Natural killer cell treated with Interleukin-12 subunit alpha and Interleukin-12 subunit beta and Interleukin-15 and Interleukin-18, amount 100 ng/mL, for 72 hours (primary cell): ENCODE results near the gene CDH18. TPM values are rescaled to one million over a fixed set of nuclear protein-coding genes. Genes with fewer than 3 reads are reported as not detected.

ENCODE experiments used
- ATAC-seq, 2 donors: fragments of 150-1000 bp; cut with Tn5 transposase in 1 of 2; sonication (Bioruptor Pico), chemical (Tn5 transposase) in 1 of 2; 2 replicates each; pipeline ENCODE4 v1.10.0; 2021
- DNase-seq: peaks from one replicate; pipeline ENCODE4 v3.0.0; 2022; ENCODE audit warnings: low spot score
- H3K27ac Mint-ChIP-seq, 2 donors: 1 replicate in 1 of 2; 2 replicates in 1 of 2; pipeline ENCODE4 v1.8.0; 2022; ENCODE audit warnings: mixed read lengths in 2 of 2, mild to moderate bottlenecking in 1 of 2, moderate library complexity in 1 of 2
- H3K27me3 Mint-ChIP-seq, 2 donors: 1 replicate in 1 of 2; 2 replicates in 1 of 2; pipeline ENCODE4 v1.8.0; 2022; ENCODE audit warnings: mixed read lengths in 2 of 2
- H3K36me3 Mint-ChIP-seq: one replicate; pipeline ENCODE4 v1.8.0; 2022; ENCODE audit warnings: mixed read lengths
- H3K4me1 Mint-ChIP-seq, 2 donors: 1 replicate in 1 of 2; 2 replicates in 1 of 2; pipeline ENCODE4 v1.8.0; 2022; ENCODE audit warnings: low read depth in 2 of 2, mixed read lengths in 2 of 2, mild to moderate bottlenecking in 1 of 2
- H3K4me3 Mint-ChIP-seq: one replicate; pipeline ENCODE4 v1.8.0; 2022; ENCODE audit warnings: mixed read lengths
- H3K9me3 Mint-ChIP-seq: 2 replicates; pipeline ENCODE4 v1.8.0; 2022; ENCODE audit warnings: mixed read lengths
- total RNA-seq, 2 donors: library from RNA; stranded (reverse); gene quantifications; one replicate each; pipeline ENCODE4 v1.2.3, GENCODE V29; 2022

Gene CDH18
- total RNA-seq, 2 donors from 2014 or later, result not detected

DNA sequence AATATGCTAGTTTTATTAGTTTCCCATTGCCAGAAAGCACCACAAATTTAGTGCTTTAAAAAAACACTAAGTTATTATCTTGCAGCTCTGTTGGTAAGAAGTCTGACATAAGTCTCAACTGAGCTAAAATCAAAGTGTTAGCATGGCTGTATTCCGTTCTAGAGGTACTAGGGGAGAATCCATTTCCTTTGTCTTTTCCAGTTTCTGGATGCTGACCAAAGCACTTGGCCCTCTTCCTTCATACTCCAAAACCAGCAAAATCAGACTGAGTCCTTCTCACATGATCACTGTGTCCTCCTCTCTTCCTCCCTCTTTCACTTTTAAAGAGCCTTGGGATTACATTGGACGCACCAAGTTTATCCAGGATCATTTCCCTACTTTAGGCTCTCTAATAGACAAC is 9.5 kb downstream of the CDH18 start:
- Mint-ChIP-seq H3K27ac (no peak overlapping the region), H3K4me1 (no peaks in the 10 kb centered on the region), H3K27me3 (no peaks in the 10 kb centered on the region), H3K4me3 (no peak overlapping the region), H3K9me3 (peaks cover 32% of the 10 kb centered on the region), H3K36me3 (peaks cover 7% of the 10 kb centered on the region)
- ATAC-seq, result no peak
- no peak for DNase-seq

DNA sequence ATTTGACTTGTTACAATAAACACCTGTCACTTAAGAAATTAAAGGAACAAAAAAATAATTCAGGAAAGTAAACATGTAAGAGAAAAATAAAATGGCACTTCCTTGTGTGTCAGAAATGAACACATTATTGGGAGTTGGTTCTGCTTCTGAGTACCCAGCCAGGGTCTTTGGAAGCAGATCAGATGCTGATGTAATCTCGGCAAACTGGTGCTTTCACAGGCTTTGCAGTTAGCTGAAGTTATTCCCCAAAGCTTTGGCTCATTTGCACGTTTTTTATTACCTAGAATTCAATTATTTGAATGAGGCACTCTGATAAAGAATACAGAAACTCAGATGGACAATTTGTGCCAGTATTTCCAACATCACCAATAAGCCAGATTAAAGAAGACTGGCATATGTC is 10.9 kb downstream of the CDH18 start:
- ATAC-seq, result no peak
- Mint-ChIP-seq H3K27ac (no peak overlapping the region), H3K36me3 (peaks cover 7% of the 10 kb centered on the region)

DNA sequence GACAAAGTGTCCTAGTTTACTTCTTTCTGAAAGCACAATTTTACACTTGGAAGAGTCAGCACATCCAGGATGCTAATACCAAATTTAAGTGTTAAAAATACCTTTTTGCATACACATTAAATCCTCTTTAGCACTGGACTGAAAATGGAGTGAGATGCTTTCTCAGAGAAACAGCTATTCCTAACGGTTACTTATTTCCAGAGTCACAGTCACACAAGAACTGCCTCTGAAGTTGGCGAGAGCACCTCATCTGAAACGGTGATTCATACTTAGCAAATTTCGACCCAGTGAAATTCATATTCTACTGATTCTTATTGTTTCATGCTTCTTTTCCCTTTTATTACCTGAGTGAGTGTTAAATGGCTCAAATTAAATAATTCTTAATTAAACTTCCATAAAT is 12.2 kb downstream of the CDH18 start:
- H3K27ac Mint-ChIP-seq, result no peak overlapping the region

More for the DNA sequence above, 10.9 kb downstream of the CDH18 start:
- Mint-ChIP-seq H3K27me3 (no peaks in the 10 kb centered on the region), H3K4me1 (no peaks in the 10 kb centered on the region), H3K9me3 (peaks cover 35% of the 10 kb centered on the region), H3K4me3 (no peak overlapping the region)
- no peak for DNase-seq

DNA sequence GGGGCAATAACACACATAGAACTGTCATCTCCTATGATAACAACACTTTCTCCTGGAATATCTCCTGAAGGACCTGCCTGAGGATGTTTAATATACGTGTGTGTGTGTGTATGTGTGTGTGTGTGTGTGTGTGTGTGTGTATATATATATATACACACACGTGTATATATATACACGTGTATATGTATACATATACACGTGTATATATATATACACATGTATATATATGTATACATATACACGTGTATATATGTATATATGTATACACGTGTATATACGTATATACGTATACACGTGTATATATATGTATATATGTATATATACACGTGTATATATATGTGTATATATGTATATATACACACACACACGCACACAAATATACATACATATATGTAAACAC is 27.5 kb downstream of the CDH18 start:
- Mint-ChIP-seq H3K36me3 (no peaks in the 10 kb centered on the region), H3K27ac (no peak overlapping the region), H3K4me1 (no peaks in the 10 kb centered on the region), H3K9me3 (peaks cover 4% of the 10 kb centered on the region), H3K27me3 (no peaks in the 10 kb centered on the region), H3K4me3 (no peak overlapping the region)
- DNase-seq (no peak), ATAC-seq (no peak)

More for the DNA sequence above, 12.2 kb downstream of the CDH18 start:
- no peaks in the 10 kb centered on the region for H3K4me1 Mint-ChIP-seq
- DNase-seq (no peak), ATAC-seq (no peak)
- H3K36me3 Mint-ChIP-seq, result peaks cover 4% of the 10 kb centered on the region
- H3K4me3 Mint-ChIP-seq, result no peak overlapping the region
- H3K27me3 Mint-ChIP-seq, result no peaks in the 10 kb centered on the region
- peaks cover 33% of the 10 kb centered on the region for H3K9me3 Mint-ChIP-seq

DNA sequence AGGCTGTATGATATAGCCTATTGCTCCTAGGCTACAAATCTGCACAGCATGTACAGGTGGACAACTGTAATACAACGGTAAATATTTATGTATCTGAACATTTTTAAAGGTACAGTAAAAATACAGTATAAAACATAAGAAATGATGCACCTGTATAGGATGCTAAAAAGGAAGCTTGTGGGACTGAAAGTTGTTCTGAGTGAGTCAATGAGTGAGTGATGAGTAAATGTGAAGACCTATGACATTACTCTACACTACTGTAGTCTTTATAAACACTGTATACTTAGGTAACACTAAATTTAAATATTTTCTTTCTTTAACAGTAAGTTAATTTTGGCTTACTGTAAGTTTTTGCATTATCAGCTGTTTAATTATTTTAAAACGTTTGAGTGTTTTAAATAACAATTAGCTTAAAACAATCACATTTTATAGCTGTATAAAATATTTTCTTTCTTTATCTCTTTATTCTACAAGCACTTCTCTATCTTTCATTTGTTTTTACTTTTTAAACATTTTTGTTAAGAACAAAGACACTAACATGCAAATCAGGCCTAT is 28.1 kb downstream of the CDH18 start:
- no peak overlapping the region for H3K4me3 Mint-ChIP-seq
- H3K27ac Mint-ChIP-seq, result no peak overlapping the region
- DNase-seq, result no peak
- H3K4me1 Mint-ChIP-seq, result no peaks in the 10 kb centered on the region
- no peaks in the 10 kb centered on the region for H3K36me3 Mint-ChIP-seq
- ATAC-seq, result no peak
- peaks cover 6% of the 10 kb centered on the region for H3K9me3 Mint-ChIP-seq
- no peaks in the 10 kb centered on the region for H3K27me3 Mint-ChIP-seq

DNA sequence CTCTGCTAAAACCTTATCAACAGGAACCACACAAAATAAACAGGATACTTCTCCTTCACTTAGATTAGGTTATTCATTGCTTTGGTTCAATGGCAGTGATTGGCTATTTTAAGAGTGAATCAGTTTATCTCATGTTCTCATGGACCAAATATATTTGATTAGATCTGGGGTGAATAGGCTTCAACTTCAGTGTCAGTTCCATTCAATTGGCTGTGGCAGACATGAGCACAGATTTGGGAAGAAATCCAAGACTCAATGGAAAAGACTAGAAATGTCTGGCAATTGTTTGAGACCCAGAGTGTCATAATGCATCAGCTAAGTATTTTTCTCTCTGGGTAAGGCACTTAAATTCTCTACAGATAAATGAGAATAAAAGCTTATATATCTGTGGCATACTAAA is 37.1 kb downstream of the CDH18 start:
- DNase-seq, result no peak
- no peaks in the 10 kb centered on the region for H3K27me3 Mint-ChIP-seq
- no peak overlapping the region for H3K27ac Mint-ChIP-seq
- no peak for ATAC-seq
- no peaks in the 10 kb centered on the region for H3K4me1 Mint-ChIP-seq
- H3K36me3 Mint-ChIP-seq, result peaks cover 5% of the 10 kb centered on the region
- peaks cover 4% of the 10 kb centered on the region for H3K9me3 Mint-ChIP-seq
- no peak overlapping the region for H3K4me3 Mint-ChIP-seq

DNA sequence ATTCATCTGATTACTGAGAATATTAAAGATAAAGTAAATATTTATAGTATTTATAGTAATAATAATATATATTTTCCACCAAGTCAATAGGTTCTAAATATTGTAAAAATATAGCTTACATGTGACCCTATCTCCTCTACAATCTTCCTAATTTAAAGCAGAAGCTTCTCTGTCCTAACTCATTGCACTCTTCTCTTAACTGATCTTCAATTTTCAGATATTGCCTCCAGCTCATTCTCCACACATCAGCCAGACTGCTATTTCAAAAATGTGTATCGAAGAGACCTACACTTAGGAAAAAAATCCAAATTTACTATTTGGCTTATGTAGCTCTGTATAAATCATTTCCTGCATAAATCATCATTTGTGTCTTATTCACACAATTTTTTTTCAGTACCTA is 47.8 kb downstream of the CDH18 start:
- Mint-ChIP-seq H3K4me3 (no peak overlapping the region), H3K36me3 (peaks cover 4% of the 10 kb centered on the region), H3K27ac (no peak overlapping the region), H3K4me1 (no peaks in the 10 kb centered on the region), H3K9me3 (peaks cover 13% of the 10 kb centered on the region), H3K27me3 (no peaks in the 10 kb centered on the region)
- ATAC-seq, result no peak
- no peak for DNase-seq

DNA sequence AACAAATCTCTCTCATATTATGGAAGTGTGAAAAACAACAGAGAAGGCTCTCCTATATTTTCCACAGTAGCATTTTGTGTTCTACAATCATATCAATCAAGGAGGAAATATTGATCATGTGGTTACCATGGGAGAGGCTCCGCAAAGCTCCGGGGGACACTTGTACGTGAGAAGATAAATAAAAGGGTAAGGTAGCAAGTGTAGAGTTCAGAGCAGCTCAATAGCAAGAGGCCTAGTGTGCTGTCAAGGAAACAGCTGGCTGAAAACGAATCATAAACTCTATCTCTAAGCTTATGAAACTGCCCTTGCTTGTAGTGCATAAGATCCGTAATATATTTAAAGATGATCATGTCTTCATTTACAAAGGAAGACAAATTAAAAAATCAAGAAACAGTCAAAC is 57.5 kb downstream of the CDH18 start:
- H3K27me3 Mint-ChIP-seq, result no peaks in the 10 kb centered on the region
- H3K27ac Mint-ChIP-seq, result no peak overlapping the region
- no peaks in the 10 kb centered on the region for H3K36me3 Mint-ChIP-seq
- H3K9me3 Mint-ChIP-seq, result peaks cover 20% of the 10 kb centered on the region
- H3K4me1 Mint-ChIP-seq, result no peaks in the 10 kb centered on the region
- no peak for DNase-seq
- no peak for ATAC-seq
- H3K4me3 Mint-ChIP-seq, result no peak overlapping the region

DNA sequence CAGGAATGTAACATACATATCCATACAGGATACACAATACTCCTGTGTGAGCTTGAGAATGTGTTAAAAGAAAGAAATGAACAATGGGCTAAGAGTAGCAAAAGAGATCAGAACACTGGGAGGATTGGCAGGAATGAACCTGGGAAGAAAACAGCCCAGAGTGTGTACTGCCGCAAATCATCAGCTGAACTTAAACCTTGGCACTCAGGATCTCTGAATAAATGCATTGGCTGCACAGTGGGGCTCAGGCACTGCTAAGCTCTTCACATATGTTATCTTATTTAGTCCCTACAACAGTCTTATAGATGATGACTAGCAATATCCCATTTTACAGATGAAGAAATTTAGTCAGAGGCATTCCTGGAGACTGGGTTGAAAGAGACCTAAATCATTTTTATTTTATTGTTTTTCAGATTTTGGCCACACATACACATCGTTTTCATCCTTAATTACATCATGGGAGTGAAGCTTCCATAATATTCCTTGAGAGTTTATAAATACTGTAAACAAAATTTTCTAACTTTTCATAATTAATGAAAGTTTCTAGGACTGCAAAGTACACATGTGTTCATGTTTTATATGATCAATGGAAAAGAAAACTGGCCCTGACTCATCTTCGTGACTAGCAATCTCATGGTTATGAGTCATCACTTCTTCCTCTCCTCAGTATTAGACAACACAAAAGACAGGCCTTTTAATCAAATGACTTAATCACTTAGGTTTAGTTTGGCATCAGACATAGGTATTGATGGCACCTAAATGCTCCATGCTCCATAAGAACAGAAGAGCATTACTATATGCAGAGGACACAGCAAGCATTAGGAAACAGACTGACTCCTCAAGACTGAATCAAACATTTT is 59.2 kb downstream of the CDH18 start:
- DNase-seq (no peak), ATAC-seq (no peak)
- H3K36me3 Mint-ChIP-seq, result no peaks in the 10 kb centered on the region
- peaks cover 23% of the 10 kb centered on the region for H3K9me3 Mint-ChIP-seq
- H3K27me3 Mint-ChIP-seq, result no peaks in the 10 kb centered on the region
- no peak overlapping the region for H3K4me3 Mint-ChIP-seq
- H3K27ac Mint-ChIP-seq, result no peak overlapping the region
- no peaks in the 10 kb centered on the region for H3K4me1 Mint-ChIP-seq

DNA sequence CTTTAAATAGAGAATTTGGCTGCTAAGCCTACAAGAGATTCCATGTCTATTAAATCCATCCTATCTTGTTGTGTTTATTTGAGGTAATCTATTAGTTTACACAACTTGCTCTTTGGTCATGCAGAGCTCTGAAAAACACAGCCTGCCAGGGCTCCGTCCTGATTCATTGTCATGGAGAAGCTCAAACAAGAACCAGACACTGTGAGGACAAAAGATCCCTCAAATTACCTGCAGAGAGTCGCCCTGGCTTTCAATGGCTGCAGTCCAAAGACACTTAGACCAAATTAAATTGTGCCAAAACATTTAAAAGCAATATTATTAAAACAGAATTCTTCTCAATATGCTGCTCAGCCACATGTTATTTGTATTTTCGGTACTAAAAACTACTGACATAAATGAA is 60.1 kb downstream of the CDH18 start:
- Mint-ChIP-seq H3K4me1 (no peaks in the 10 kb centered on the region), H3K9me3 (peaks cover 20% of the 10 kb centered on the region), H3K27ac (no peak overlapping the region), H3K36me3 (no peaks in the 10 kb centered on the region), H3K27me3 (no peaks in the 10 kb centered on the region), H3K4me3 (no peak overlapping the region)
- ATAC-seq (no peak), DNase-seq (no peak)

DNA sequence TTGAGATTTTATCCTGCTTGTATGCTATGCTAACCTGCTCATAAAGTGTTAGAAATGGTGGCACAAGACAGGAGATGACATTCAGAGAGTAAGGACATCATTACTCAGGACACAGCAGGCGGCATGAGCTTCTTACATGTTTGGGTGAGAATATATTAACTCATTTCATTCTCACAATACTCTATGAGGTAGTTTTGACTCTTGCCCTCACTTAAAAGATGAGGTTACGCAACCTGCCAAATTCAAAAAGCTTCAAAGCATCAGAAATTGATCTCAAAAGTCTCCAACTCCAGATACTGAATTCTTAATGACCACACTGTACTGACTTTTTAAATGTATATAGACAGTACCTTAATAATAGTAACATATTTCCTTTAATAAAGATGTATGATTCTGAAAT is 60.8 kb downstream of the CDH18 start:
- Mint-ChIP-seq H3K36me3 (no peaks in the 10 kb centered on the region), H3K9me3 (peaks cover 14% of the 10 kb centered on the region), H3K4me1 (no peaks in the 10 kb centered on the region), H3K27ac (no peak overlapping the region), H3K4me3 (no peak overlapping the region), H3K27me3 (no peaks in the 10 kb centered on the region)
- ATAC-seq (no peak), DNase-seq (no peak)

DNA sequence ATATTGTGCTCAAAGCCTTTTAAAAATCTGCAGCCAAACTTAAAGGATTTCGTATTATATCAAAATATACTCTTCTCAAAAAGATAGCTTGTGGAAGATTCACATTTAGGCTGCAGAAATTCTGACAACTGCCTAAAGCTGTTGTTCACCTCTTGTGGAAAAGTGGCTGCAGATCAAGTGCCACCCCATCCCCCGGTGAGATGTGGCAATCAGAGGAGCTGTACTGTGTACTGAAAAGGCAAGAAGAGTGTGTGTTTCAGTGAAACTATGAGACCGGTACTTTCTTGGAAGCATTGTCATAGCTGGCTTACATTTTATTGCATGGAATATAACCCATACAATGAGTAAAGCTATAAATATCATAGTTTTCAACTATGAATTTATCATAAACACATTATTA is 64.3 kb downstream of the CDH18 start:
- DNase-seq (no peak), ATAC-seq (no peak)
- Mint-ChIP-seq H3K27ac (no peak overlapping the region), H3K9me3 (peaks cover 3% of the 10 kb centered on the region), H3K4me3 (no peak overlapping the region), H3K4me1 (no peaks in the 10 kb centered on the region), H3K27me3 (no peaks in the 10 kb centered on the region), H3K36me3 (no peaks in the 10 kb centered on the region)

DNA sequence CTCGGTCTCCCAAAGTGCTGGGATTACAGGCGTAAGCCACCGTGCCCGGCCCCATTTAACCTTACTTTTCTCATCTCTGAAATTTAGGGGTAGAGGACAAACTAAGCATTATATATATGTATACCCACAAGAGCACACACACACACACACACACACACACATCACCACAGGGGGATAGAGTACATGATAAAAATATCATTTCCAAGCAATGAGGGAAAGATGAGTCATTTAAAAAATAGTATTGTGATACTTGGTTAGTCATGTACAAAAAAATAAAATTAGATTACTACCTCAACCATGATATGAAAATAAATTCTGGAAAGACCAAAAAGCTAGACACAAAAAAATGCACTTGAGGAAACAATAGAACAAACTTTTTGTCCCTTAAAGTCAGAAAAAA is 67.2 kb downstream of the CDH18 start:
- Mint-ChIP-seq H3K4me3 (no peak overlapping the region), H3K27ac (no peak overlapping the region), H3K9me3 (peaks cover 11% of the 10 kb centered on the region), H3K4me1 (no peaks in the 10 kb centered on the region), H3K27me3 (no peaks in the 10 kb centered on the region), H3K36me3 (peaks cover 4% of the 10 kb centered on the region)
- DNase-seq (no peak), ATAC-seq (no peak)

DNA sequence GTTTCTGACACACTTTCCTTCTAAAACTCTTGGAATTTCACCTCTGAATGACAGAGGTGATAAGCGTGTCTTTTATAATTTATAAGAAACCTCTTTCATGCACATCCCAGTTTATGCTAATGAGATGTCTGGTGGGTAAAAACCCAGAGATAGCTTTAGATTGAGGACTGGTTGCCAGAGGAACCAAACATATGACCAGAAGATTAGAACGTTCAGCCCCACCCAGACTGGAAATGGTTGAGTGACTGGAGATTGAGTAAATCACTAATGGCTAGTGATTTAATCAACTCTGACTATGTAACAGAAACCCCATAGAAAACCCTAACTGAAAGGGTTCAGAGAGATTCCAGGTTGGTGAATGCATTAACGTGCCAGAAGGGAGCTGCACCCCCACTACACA is 69.2 kb downstream of the CDH18 start:
- peaks cover 11% of the 10 kb centered on the region for H3K9me3 Mint-ChIP-seq
- H3K27me3 Mint-ChIP-seq, result no peaks in the 10 kb centered on the region
- no peak overlapping the region for H3K27ac Mint-ChIP-seq
- ATAC-seq (no peak), DNase-seq (no peak)
- H3K36me3 Mint-ChIP-seq, result peaks cover 4% of the 10 kb centered on the region
- H3K4me3 Mint-ChIP-seq, result no peak overlapping the region
- no peaks in the 10 kb centered on the region for H3K4me1 Mint-ChIP-seq
